ENCODE results near the gene TNFRSF1A.
A peak's percentile ranks its signal among the peaks of the same experiment; 100 is the strongest.

Gene TNFRSF1A

GRCh38 chr12:6336889-6337853 is 4.7 kb downstream of the TNFRSF1A start:
- no peak for DNase-seq

GRCh38 chr12:6336079-6336888 is 5.6 kb downstream of the TNFRSF1A start:
- peak; percentile 60 for DNase-seq

DNA sequence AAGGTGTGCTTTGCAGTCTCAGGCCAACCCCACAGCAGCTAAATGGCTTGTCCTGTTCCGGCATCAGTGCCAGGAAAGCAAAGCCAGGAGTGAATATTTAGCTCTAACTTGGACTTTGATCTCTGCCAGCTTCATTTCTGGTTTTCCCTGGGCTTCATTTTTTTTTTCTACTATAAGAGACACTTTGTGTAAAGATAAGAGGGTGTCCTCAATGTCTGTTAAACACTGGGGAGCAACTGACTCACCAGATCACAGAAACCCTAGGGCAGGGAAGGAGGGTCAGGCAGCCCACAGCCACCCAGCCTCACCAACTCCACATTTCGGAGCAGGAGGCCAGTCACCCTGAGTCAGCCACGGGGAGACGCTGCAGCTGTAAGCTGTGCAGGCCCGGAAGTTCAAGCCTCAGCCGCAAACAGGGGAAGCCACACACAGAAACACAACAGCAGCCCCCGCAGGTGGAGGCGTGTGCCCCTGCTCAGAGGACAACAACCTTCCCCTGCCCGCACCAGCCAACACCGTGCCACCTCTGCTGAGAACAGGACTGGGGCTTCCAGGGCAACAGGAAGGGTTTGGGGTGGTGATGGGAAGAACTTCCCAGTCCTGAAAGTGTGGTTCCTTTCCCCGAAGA is 6.3 kb downstream of the TNFRSF1A start:
- DNase-seq = no peak

- DNase-seq = no peak
Measured at GRCh38 chr12:6334940-6335450, 6.9 kb downstream of the TNFRSF1A start.

- DNase-seq = no peak
Measured at GRCh38 chr12:6334359-6334758, 7.5 kb downstream of the TNFRSF1A start.

GRCh38 chr12:6333566-6333965 is 8.3 kb downstream of the TNFRSF1A start:
- no peak for DNase-seq

- DNase-seq = no peak
Measured at GRCh38 chr12:6333029-6333428, 8.8 kb downstream of the TNFRSF1A start.

- DNase-seq = no peak
Measured at GRCh38 chr12:6332459-6332858, 9.4 kb downstream of the TNFRSF1A start.

DNA sequence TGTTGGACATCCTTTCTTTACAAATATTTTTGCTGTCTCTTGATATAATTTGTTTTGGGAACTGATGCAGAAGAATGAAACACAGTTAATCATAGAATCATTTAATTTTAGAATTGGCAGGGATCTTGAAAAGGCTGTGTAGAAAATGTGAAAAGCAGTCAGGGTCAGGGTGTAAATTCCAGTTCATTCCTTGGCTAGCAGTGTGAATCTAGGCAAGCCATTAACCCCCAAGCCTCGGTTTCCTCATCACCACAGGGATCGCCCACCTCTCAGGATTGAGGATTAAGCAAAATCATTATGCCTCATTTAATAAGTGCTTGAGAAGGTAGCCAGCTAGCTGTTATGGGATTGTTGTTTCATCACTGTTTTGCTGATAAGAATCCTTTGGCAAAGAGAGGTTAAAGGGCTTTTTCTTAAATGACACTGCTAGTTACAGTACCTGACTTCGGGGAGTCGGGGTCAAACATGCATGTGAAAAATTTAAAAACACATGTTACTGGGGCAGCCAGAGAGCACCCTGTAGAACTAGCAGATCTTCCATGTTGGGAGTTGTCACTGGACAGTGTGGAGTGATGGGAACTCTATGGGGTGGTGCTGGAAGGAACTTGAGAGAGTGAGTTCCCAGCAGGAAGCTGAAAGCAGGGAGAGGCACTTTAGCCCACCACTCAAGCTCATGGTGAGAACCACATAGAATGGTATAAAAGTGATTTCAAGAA is 10.7 kb downstream of the TNFRSF1A start:
- DNase-seq = no peak

- DNase-seq = no peak
Measured at GRCh38 chr12:6330192-6330591, 11.7 kb downstream of the TNFRSF1A start.

DNA sequence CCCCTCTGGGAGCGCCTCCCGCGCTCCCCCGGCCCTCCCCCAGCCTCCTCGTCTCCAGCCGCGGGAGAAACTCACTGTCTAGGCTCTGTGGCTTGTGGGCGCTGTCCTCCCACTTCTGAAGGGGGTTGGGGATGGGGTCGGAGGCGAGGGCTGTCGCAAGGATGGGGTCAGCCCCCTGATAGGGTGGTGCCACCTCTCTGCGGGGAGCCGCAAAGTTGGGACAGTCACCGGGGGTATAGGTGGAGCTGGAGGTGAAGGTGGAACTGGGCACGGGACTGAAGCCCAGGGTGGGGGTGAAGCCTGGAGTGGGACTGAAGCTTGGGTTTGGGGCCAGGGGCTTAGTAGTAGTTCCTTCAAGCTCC is 12.2 kb downstream of the TNFRSF1A start:
- DNase-seq = no peak

- DNase-seq = no peak
Measured at GRCh38 chr12:6328945-6329702, 12.8 kb downstream of the TNFRSF1A start.

GRCh38 chr12:6328045-6328779 is 13.7 kb downstream of the TNFRSF1A start:
- no peak for DNase-seq

DNA sequence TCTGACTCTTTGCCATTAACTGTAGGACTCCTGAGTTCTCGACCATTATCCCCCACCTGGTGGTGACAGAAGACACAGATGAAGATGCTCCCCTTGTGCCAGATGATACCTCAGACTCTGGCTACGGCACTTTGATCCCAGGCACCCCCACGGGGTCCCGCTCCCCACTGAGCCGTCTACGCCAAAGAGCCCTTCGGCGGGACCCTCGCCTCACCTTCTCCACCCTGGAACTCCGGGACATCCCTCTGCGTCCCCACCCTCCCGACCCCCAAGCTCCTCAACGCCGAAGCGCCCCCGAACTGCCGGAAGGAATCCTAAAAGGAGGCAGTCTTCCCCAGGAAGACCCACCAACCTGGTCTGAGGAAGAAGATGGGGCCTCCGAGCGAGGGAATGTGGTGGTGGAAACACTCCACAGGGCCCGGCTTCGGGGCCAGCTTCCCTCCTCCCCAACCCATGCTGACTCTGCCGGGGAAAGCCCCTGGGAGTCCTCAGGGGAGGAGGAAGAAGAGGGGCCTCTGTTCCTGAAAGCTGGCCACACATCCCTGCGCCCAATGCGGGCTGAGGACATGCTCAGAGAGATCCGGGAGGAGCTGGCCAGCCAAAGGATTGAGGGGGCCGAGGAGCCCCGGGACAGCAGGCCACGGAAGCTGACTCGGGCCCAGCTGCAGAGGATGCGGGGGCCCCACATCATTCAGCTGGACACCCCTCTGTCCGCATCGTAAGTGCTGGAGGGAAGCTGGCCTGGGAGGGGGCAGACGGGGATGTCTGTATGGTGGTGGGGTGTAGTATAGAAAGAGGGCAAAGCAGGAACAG is 14.4 kb downstream of the TNFRSF1A start:
- DNase-seq = no peak

DNA sequence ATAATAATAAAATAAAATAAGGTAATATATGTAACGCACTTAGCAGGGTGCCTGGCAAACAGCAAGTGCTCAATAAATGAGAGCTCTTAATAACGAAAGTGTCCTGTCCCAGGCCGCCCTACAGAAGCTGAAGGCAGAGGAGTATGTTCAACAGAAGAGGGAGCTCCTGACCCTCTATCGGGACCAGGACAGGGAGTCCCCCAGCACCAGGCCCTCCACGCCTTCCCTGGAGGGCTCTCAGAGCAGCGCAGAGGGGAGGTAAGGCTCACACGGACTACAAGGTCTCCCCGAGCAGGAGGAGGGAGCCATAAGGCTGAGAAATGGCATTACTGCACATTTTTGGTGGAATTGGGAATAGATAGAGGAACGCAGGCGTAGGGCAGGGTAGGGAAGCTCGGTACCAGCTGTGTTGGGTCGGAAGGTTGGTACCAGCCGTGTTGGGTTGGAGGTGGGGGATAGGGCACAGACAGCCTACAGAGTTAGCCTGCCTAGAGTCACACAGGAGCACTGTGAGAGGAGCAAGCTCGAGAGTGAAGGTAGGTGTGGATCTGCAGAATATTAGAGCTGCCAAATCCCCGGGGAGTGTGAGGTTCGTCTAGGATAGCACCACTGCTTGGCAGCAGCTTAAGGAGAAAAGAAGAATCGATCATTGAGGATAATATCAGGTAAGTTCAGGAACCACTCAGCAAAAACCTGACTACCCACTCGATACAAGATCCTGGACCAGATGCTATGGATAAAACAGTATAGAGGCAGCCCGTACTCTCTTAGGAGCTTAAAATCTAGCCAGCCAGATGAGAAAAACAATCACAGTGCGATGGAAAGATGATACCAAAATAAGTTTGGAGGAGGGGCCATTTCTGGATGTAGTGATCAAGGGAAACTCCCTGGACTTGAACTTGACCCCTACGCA is 15.3 kb downstream of the TNFRSF1A start:
- DNase-seq = no peak

GRCh38 chr12:6324936-6325750 is 16.7 kb downstream of the TNFRSF1A start:
- no peak for DNase-seq

- DNase-seq = no peak
Measured at GRCh38 chr12:6323995-6324711, 17.7 kb downstream of the TNFRSF1A start.
